ENCODE data around the gene SRGAP3.

The SRGAP3 gene

DNA sequence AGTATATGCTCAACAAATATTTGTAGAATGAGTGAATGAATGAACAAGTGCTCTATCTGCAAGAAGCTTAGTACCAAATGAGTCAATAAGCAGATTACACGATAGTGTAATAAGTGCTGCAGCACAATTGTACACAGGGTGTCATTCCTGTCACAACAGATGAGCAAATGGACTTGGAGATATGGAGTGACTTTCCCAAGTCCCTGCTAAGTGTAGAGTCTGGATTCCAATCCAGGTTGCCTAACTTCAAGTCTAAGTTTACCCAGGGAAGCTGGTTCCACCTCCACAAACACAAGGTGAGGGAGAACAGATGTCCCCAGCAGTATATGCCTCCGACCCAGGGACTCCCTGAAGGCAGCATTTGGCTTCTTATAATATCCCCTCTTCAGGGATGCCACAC is 208.4 kb downstream of the SRGAP3 start:
- DNase-seq = no peak

DNA sequence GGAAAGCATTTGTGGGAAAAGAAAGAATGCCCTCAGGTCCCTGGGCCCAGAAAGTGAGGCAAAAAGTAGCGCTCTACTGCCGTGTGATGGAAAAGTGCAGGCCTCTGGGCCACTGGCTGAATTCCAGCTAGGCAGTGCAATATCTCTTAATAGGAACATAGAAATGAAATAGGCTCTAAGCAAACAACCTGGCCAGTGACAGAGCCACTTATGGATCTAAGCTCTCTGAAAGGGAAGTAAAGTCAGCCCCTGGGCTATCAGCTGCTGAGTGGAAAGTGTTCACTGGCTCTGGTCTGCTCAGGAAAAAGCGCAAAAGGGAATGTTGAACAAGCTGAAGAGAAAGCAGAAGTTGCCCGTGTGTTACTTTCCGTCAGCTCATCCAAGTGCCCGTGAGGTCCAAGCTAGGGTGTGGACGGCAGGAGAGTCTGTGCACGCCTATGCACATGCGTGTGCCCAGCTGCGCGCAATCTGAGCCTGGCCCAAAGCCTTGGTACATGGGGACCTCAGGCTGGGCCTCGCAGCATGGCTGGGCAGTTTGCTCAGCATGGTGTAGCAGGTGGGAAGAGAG is 212.2 kb downstream of the SRGAP3 start:
- DNase-seq = no peak

DNA sequence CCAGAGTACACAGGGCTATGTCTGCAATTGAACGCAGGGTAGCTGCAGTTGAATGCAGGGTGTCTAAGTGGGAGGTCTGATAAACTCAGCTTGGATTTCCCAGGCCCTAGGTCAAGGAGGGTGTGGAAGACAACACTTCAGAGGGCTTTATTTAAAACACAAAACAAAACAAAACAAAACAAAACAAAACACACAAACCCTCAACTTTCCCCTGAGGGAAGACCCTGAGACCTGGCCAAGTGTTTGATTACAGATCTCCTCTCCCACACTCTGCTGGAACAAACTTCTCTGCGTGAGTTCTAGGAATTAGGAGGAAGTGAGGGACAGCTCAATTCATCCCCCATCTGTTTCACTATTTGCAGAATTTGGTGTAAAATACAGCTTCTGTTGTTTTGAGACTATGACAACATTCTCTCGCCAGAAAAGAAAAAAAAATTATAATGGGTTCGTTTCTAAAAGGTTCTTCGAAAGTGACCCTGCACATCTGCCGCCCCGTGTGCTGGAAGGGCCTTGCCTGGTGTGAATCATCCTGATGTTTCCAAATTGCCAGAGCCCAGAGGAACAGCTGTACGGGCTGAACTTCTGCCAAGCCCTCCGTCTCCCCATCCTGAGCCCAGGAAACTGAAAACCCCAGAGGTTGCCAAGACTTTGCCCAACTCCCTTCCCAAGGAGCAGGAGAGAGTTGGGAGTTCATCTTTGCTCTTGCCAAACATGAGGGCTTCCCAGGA is 212.9 kb downstream of the SRGAP3 start:
- DNase-seq = no peak

DNA sequence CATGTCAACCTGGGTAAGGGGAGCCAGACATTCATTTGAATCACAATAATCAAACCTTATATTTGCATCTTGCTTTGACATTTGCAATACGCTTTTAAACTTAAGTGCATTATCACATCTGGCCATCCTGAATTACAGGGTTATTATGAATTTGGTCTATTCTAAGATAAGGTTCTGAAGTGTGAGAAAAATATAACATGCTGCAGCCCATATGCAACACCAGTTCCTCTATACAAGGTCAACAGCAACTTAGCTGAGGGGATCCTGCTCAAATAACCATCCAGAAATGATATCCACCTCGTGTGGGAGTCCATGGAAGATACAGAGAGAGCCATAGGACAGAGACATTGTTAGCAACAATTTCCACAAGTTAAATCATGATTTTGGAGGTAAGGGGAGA is 213.5 kb downstream of the SRGAP3 start:
- DNase-seq = no peak

DNA sequence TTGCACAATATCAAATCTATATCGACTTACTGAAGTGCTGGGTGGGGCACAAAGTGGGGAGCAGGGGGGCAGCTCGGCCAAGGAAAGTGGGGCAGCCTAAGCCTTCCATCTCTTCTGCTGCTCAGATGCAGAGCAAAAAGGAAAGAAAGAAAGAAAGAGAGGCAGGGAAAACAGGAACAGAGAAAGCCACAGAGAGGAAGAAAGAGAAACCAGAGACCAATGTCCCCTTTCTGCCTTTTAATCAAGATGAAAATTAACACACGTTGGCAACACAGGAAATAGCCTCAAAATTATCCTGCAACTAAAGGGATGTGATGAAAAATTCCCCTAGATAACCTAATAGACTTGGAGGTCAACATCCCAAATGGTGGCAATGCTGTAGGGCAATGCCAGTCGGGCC is 214.0 kb downstream of the SRGAP3 start:
- DNase-seq = no peak

DNA sequence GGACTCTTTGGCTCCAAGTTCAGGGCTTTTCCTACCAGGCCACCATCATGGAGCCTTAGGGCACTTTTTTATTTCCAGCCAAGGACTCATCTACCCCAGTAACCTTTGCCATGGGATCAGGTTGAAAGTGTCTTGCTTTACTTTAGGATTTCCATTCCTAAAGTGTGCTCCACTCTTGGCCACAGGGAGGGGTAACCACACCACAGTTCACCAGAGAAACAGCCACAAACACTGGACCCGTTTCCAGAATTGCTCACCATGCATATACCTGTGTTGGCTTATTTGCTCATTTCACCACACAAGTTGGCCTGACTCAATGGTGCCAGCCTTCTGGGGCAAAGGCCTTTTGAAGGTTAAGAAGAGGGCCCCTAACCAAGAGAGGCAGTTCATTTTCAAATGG is 215.6 kb downstream of the SRGAP3 start:
- no peak for DNase-seq

DNA sequence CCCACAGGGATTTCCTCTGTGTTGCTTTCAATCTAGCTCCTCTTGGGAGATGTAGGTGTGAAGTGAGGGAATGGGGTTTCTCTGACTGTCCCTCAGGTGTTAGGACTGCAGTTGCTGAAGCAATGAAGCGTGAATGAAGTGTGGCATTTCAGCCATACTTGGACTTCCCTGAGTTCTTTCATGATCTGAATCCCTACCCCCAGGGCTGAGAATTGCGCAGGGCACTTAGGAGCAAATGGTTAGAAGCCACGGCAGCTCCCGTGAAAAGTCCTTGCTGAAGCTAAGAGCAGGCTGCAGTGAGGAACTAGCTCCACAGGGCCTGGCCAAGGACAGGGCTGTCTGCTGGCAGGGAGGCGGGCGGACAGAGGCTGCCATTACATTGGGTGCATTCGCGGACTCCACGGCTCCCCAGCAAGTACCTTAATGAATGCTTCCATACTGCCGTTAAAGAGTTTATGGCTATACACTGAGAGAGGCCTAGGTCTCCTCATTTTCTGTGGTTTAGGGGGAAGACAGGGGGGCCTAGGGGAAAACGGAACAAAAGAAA is 217.1 kb downstream of the SRGAP3 start:
- no peak for DNase-seq

DNA sequence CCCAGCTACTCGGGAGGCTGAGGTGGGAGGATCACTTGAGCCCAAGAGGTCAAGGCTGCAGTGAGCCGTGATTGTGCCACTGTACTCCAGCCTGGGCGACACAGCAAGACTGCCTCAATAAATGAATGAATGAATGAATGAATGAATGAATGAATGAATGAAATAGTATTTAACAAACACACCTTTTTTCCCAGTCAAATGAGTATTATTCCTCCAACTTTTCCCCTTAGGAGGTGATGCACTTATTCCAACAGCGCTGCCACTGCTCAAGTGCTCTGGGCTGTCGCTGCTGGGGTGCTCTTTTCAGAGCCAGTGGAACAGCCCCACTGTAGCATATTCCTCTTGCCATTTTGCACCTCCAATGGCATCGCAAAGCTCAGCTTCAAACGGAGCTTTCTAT is 219.4 kb downstream of the SRGAP3 start:
- no peak for DNase-seq

DNA sequence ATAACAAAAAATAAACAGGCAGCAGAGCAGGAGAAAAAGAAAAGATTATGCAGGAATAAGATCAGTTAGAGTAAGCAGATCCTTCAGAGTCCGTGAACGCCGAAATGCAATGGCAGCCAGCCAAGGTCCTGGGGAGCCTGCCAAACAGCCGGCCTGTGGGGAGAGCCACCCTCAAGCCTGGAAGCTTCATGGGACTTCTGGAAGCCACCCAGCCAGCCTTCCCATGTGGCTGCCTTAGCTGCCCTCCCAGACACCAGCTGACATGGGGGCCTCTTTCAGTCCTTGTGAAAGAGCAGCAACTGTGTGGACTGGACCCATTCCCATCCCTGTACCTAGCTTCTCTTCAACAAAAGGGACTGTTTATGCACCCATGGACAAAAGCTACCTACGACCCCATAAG is 221.3 kb downstream of the SRGAP3 start:
- DNase-seq = no peak

DNA sequence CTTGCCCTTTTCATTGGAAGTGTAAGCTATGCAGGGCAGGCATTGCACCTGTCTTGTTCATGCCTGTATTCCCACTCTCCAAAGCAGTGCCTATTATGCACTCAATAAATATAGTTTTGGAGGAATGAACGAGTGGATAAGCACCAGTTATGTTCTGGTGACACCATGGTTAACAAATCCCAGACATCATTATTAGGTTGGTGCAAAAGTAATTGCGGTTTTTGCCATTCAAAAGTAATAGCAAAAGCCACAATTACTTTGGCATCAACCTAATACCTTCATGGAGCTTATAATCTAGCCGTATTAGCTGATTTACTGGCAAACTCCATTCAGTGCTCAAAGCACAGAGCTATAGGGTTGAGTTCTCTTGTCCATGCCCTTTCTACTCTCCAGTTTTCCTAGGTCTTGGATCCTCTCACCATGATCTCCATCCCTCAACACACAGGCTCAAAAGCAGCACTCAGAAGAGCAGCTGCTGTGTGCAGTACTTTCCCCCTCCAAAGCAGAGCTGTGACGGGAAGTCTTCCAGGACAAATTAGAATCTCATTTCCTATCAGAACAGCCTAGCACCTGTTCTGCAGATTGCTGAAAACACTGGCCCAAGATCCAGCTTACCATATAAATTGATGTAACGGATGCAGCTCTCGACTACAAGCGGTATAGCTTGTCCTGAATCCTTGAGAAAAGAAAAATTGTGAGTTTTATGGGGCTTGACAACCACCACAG is 223.0 kb downstream of the SRGAP3 start:
- DNase-seq = no peak

DNA sequence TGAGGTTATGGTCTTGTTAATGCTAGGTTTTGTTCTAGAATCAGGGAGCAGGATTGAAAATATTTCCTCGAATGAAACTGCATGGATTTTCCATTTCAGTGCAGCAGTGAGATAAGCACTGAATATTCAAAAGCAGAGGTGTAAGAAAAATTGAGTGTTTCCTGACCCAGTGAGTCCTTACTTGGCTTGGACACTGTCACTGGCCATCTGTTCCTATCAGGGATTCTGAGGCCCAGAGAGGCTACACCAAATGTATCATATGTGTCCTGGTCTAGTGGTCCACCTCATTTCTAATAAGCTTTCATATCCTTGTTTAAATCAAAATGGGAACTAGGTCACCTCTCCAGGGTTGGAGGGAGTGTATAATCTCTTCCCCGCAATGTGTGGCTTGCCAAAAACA is 225.1 kb downstream of the SRGAP3 start:
- DNase-seq = no peak

DNA sequence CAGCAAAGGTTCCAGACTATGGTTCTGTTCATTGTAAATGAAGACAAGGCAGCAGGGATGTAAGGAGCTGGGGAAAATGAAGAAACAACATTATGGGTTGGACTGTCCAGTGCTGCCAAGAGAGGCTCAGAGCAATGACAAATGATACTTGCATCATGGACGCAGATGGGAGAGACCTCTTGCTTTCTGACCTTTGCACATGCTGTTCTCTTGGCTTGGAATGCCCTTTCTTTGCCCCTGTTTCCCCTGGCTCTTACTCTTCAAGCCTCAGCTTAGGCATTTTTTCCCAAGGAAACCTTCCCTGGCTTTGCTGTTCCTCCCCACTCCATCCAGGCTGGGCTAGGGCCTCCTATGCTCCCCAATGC is 226.2 kb downstream of the SRGAP3 start:
- no peak for DNase-seq

DNA sequence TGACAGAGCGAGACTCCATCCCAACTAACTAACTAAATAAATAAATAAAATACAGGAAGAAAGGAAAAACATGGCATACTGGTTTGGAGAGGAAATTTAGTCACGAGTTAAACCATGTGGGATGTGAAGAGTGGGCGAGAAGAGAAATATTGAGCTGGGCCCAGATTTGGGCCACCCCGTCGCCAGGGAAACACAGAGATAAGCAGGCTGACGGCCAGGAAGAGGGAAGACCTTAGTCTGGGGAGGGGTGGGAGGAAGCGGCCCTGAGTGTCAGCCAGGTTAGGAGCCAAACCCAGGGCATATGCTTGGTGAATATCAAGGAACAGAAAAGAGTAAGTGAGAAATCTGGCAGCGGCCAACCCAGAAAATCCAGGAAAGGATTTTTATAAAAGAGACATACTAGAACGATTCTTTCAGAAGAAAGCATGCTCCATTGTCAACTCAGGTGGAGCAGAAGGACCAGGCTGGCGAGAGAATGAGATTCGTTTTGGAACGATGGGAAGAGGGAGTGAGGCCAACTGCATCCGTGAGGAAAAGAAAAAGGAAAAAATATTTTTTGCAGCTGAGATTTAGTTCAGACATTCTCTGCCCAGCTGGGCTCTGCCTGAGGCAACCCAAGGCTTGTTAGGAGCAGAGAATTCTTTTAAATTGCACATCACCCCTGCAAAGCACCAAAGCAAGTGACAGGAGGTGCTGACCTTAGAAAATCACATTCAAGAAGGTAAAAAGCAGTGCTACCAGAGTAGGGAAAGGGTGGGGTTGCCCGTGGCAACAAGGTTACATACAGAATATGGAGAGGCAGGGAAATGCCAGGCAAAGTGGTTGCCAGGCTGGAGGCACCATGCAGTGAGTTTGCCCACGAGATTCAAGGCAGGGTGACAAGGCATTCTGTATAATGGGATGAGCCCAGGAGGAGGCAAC is 226.9 kb downstream of the SRGAP3 start:
- DNase-seq = no peak

DNA sequence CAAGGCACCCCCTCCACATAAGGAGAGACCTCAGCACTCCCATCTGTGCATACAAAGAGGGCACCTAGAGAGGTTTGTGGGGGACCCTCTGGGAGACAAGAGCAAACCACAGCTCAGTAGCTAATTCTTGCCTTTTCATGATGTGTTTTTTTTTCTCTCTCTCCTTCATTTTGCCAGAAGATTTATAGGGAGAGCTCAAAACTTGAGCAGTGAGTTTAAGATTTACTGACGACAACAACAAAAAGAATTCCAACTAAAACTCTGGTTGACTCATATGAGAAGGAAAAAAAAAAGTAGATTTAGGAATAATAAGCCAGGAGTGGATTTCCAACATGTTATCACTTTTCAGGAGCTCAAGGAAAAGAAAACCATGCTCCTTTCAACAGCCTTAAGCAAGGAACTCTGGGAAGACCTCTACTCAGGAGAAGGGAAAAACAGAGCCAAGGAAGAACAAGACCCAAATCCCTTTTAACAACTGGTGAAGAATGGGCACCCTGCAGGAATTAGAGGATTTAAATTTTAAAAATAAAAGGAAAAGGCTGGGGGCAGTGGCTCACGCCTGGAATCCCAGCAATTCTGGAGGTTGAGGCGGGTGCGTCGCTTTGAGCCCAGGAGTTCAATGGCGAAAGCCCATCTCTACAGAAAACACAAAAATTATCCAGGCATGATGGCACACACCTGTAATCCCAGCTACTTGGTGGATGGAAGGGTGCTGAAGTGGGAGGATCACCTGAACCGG is 228.0 kb downstream of the SRGAP3 start:
- no peak for DNase-seq

DNA sequence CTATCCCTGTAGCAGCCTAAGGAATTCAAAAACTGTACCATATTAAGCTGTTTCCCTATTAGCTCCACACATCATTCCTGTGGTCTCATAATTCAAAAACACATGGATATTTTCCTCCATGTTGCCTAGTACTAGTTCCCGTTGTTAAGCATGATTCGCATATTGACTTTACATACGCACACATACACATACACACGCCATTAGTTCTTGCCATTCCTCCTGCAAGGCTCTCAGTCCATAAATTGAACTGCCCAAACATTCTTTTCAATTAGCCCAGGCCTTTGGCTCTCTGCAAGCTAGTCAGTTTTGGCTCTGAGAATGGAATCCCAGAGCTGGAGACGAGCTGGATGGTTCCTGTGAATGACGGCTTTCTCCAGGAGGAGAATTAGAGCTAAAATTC is 229.0 kb downstream of the SRGAP3 start:
- DNase-seq = no peak

DNA sequence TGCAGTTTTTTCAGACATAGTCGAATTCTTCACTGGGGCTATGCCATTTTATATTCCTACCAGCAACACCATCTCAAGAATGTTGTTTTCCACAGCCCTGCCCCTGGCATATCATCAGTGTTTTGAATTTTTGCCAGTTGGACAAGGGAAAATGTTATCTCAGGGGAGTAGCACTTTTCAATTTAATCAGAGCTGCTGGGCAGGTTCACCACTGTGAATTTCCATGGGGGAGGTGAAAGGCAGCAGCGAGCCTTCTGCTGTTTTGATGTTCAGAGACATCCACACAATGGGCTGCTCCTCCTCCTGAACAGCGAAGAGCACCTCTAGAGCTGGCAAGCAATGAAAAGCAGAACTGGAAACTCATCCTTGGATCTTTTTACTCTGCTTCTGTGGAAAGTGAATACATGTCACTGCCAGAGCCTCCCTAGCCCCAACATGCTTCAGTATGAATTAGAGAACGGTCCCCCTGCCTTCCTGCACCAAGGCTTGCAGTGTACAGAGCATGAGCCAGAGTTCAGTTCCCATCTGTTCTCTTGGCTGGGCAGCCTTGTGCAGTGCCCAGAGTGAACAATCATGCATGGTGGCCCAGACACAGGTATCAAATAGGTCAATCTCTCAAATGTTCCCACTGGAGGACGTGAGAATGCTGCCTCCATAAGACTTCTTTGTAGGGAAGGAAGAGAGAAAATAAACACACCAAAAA is 230.0 kb downstream of the SRGAP3 start:
- no peak for DNase-seq

DNA sequence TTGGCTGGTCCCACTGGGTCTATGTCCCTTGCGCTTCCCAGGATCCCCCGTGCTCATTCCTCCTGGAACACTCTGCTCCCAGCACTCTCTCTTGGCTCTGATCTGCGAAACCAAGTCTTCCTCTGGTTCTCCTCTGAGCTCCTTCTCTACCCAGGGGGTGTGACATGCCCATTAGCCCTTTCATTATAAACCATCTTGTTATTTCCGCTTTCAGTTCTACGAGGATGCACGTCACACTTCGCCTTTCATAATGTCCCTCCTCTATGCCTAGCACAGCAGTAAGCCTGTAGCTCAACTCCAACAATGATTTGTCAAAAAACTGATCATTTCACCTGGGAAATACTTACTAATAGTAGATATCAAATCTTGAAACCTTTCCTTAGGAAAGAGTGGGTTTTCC is 234.2 kb downstream of the SRGAP3 start:
- DNase-seq = no peak

DNA sequence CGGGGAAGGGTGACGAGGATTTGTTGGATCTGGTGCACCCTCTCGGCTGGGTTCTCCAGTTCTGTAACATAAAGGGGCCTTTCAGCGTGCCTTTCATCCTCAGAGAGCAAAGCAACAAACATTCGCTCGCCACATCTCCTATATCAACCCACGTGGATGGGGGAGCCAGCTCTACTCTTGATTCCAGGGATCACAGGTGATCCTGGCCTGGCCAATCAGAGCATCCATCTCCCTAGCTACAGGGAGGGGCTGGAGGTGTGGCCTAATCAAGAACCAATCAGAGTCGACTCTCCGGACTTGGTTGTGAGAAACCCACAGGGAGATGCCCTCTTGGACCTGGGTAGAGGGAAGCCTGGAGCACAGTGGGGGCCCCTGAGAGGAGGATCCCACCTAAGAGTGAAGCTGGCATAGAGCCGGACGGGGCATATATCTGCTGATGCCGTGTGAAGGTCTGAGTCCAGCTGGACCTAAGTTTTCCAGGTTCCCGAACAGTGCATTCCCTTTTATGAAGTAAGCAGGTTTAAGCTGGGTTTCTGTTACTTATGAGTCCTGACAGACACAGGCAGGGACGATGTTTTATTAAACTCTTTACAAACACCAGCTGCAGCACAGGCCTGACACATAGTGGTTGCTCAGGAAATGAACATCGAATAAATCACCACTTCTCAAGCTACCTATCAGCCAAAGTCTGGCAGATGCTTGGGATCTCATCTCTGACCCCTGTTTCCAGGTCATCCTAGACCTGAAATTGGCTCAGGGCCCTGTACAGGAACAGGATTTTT is 235.5 kb downstream of the SRGAP3 start:
- no peak for DNase-seq

DNA sequence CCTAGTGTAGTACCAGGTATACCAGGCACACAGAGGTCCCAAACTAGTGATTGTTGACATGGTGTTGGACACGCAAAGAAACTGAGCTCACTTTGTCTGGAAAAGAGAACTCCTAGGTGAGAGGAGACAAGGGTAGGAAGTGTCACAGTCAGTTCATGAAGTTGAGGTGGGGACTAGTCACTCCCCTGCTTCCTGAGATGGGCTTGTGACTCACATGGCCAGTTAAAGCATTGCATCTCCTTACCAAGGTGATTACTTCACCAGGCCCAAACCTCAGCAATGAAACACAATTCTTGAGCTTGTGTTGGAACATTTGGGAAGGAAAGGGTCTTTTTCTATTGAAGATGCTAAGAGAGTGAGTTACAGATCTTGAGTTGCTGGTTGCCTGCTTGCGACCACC is 236.9 kb downstream of the SRGAP3 start:
- DNase-seq = no peak

DNA sequence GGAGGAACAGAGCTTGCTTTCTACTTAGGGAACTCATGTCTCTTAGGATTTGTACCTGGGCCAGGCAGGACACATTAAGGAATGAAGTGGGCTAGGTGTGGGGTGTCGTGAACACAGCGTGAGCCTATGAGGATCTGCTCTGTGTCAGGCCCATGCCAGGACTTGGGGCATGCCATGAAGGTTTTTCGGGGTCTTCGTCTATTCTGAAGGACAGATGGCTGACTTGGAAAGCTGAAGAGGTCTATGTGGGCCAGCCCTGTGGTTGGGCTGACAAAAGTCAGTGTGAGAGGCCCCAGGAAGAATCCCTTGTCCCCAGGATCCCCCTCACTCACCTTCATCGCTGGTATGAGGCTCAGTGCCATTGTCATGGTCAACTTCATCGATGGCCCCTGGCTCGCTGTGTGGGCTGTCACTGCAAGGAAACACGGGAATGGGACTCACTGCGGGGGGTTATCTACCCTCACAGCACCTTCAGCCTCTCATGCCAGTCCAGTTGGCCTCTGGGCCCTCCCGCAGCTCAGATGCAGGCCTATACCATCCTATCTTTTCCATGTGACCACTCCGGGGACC is 239.4 kb downstream of the SRGAP3 start:
- DNase-seq = no peak

Data from CD4-positive, alpha-beta T cell treated with Interferon alpha-2 for 1 hour (primary cell).